Duodenal mucosa (tissue), 2 donors: ENCODE measurements around the gene FAM83F.

ENCODE experiments used
- H3K27ac ChIP-seq: one replicate; pipeline ENCODE4 v1.7.0; 2013; ENCODE audit warnings: low read depth, low read length
- H3K27me3 ChIP-seq, 2 donors: one replicate each; pipeline ENCODE4 v1.7.0; 2013; ENCODE audit warnings: low read length in 2 of 2, control low read depth in 1 of 2; ENCODE audit not compliant: insufficient read depth in 2 of 2, control insufficient read depth in 1 of 2
- H3K36me3 ChIP-seq, 2 donors: one replicate each; pipeline ENCODE4 v1.7.0; 2013; ENCODE audit warnings: low read length in 2 of 2, control low read depth in 1 of 2; ENCODE audit not compliant: insufficient read depth in 2 of 2, control insufficient read depth in 1 of 2
- H3K4me1 ChIP-seq, 2 donors: one replicate each; pipeline ENCODE4 v1.7.0; 2013; ENCODE audit warnings: low read length in 2 of 2, control low read depth in 1 of 2; ENCODE audit not compliant: insufficient read depth in 2 of 2, control insufficient read depth in 1 of 2
- H3K4me3 ChIP-seq, 2 donors: one replicate each; pipeline ENCODE4 v1.7.0; 2013; ENCODE audit warnings: low read length in 2 of 2, low read depth in 1 of 2
- H3K9ac ChIP-seq, 2 donors: one replicate each; pipeline ENCODE4 v1.7.0; 2013; ENCODE audit warnings: low read length in 2 of 2, low read depth in 1 of 2
- H3K9me3 ChIP-seq, 2 donors: one replicate each; pipeline ENCODE4 v1.7.0; 2013; ENCODE audit warnings: low read length in 2 of 2, control low read depth in 1 of 2; ENCODE audit not compliant: control insufficient read depth in 1 of 2

Gene FAM83F

GRCh38 chr22:39967103-39967829, 27.5 kb upstream of the FAM83F start:
- Histone ChIP-seq H3K27me3 (peaks cover 10 to 13% of the 10 kb centered on the region in 2 donors), H3K9ac (no peak overlapping the region), H3K36me3 (peaks cover 0 to 2% of the 10 kb centered on the region in 2 donors), H3K9me3 (no peaks in the 10 kb centered on the region), H3K4me1 (no peaks in the 10 kb centered on the region), H3K27ac (no peak overlapping the region), H3K4me3 (no peak overlapping the region)

GRCh38 chr22:39967996-39968972, 26.5 kb upstream of the FAM83F start:
- Histone ChIP-seq H3K27ac (no peak overlapping the region), H3K9ac (no peak overlapping the region)

GRCh38 chr22:39970742-39971141, 24.0 kb upstream of the FAM83F start:
- Histone ChIP-seq H3K9me3 (no peaks in the 10 kb centered on the region), H3K4me3 (no peak overlapping the region), H3K4me1 (no peaks in the 10 kb centered on the region), H3K36me3 (peaks cover 0 to 3% of the 10 kb centered on the region in 2 donors), H3K9ac (no peak overlapping the region), H3K27me3 (peaks cover 12 to 21% of the 10 kb centered on the region in 2 donors), H3K27ac (no peak overlapping the region)

More at GRCh38 chr22:39967996-39968972, 26.5 kb upstream of the FAM83F start:
- Histone ChIP-seq H3K27me3 (peaks cover 10 to 21% of the 10 kb centered on the region in 2 donors), H3K9me3 (no peaks in the 10 kb centered on the region), H3K36me3 (peaks cover 0 to 3% of the 10 kb centered on the region in 2 donors), H3K4me1 (no peaks in the 10 kb centered on the region), H3K4me3 (no peak overlapping the region)

- no peaks in the 10 kb centered on the region for H3K4me1 ChIP-seq
- H3K9ac ChIP-seq, result no peak overlapping the region
- H3K4me3 ChIP-seq, result no peak overlapping the region
- H3K36me3 ChIP-seq, result peaks cover 0 to 3% of the 10 kb centered on the region in 2 donors
- H3K27ac ChIP-seq, result no peak overlapping the region
- H3K27me3 ChIP-seq, result peaks cover 9 to 26% of the 10 kb centered on the region in 2 donors
- no peaks in the 10 kb centered on the region for H3K9me3 ChIP-seq
Measured at GRCh38 chr22:39972641-39973040, 22.1 kb upstream of the FAM83F start.

- no peak overlapping the region for H3K9ac ChIP-seq
- H3K4me1 ChIP-seq, result no peaks in the 10 kb centered on the region
- H3K9me3 ChIP-seq, result no peaks in the 10 kb centered on the region
- no peak overlapping the region for H3K4me3 ChIP-seq
- no peak overlapping the region for H3K27ac ChIP-seq
- peaks cover 0 to 3% of the 10 kb centered on the region in 2 donors for H3K36me3 ChIP-seq
- H3K27me3 ChIP-seq, result peaks cover 13 to 25% of the 10 kb centered on the region in 2 donors
Measured at GRCh38 chr22:39973656-39974055, 21.1 kb upstream of the FAM83F start.

- Histone ChIP-seq H3K27me3 (peaks cover 9 to 21% of the 10 kb centered on the region in 2 donors), H3K27ac (no peak overlapping the region), H3K4me3 (no peak overlapping the region), H3K9me3 (no peaks in the 10 kb centered on the region), H3K4me1 (no peaks in the 10 kb centered on the region), H3K9ac (no peak overlapping the region), H3K36me3 (peaks cover 0 to 3% of the 10 kb centered on the region in 2 donors)
Measured at GRCh38 chr22:39974065-39974464, 20.7 kb upstream of the FAM83F start.

- H3K4me1 ChIP-seq, result no peaks in the 10 kb centered on the region
- H3K4me3 ChIP-seq, result no peak overlapping the region
- peaks cover 5 to 8% of the 10 kb centered on the region in 2 donors for H3K27me3 ChIP-seq
- H3K9me3 ChIP-seq, result no peaks in the 10 kb centered on the region
- no peak overlapping the region for H3K9ac ChIP-seq
- no peaks in the 10 kb centered on the region for H3K36me3 ChIP-seq
- no peak overlapping the region for H3K27ac ChIP-seq
Measured at GRCh38 chr22:39979048-39979447, 15.7 kb upstream of the FAM83F start.

GRCh38 chr22:39979458-39979857, 15.3 kb upstream of the FAM83F start:
- H3K4me1 ChIP-seq, result no peaks in the 10 kb centered on the region
- no peak overlapping the region for H3K4me3 ChIP-seq
- H3K9me3 ChIP-seq, result no peaks in the 10 kb centered on the region
- peaks cover 4 to 8% of the 10 kb centered on the region in 2 donors for H3K27me3 ChIP-seq
- H3K27ac ChIP-seq, result no peak overlapping the region
- H3K9ac ChIP-seq, result no peak overlapping the region
- H3K36me3 ChIP-seq, result no peaks in the 10 kb centered on the region

GRCh38 chr22:39980596-39980995, 14.2 kb upstream of the FAM83F start:
- Histone ChIP-seq H3K4me1 (peaks cover 4% of the 10 kb centered on the region in 2 donors), H3K27me3 (peaks cover 4 to 8% of the 10 kb centered on the region in 2 donors), H3K9ac (no peak overlapping the region), H3K9me3 (no peaks in the 10 kb centered on the region), H3K4me3 (no peak overlapping the region), H3K36me3 (no peaks in the 10 kb centered on the region), H3K27ac (no peak overlapping the region)

- Histone ChIP-seq H3K9ac (no peak overlapping the region), H3K27ac (no peak overlapping the region), H3K4me3 (no peak overlapping the region), H3K9me3 (no peaks in the 10 kb centered on the region), H3K27me3 (no peaks in the 10 kb centered on the region), H3K36me3 (no peaks in the 10 kb centered on the region), H3K4me1 (peaks cover 5% of the 10 kb centered on the region in 2 donors)
Measured at GRCh38 chr22:39983346-39983745, 11.4 kb upstream of the FAM83F start.
